Spleen (tissue), 11 donors: Measurements from ENCODE around the gene PRR15L. TPM values are rescaled to one million over a fixed set of nuclear protein-coding genes. Genes with fewer than 3 reads are reported as not detected.

ENCODE experiments used
- DNase-seq: peaks from one replicate; pipeline ENCODE4 v3.0.0-alpha.2; 2020
- H3K27ac ChIP-seq, 8 donors: fragments of 200-600 bp; sonication (generic) in 7 of 8; 1 replicate in 4 of 8; 2 replicates in 4 of 8; pipeline versions ENCODE4 v1.5.0 to v1.8.0; 2016 to 2021; ENCODE audit warnings: inconsistent platforms in 4 of 8, mild to moderate bottlenecking in 4 of 8, moderate library complexity in 1 of 8
- H3K27me3 ChIP-seq, 7 donors: fragments of 200-600 bp; sonication (generic) in 6 of 7; replicated peaks in 1 of 7; 1 replicate in 4 of 7; 2 replicates in 3 of 7; pipeline versions ENCODE4 v1.5.0 to v1.8.0; 2016 to 2021; ENCODE audit warnings: inconsistent platforms in 3 of 7, mild to moderate bottlenecking in 1 of 7
- H3K36me3 ChIP-seq, 6 donors: fragments of 200-600 bp; sonication (generic) in 5 of 6; 1 replicate in 4 of 6; 2 replicates in 2 of 6; pipeline versions ENCODE4 v1.5.0 to v1.8.0; 2016 to 2021; ENCODE audit warnings: inconsistent platforms in 2 of 6
- H3K4me1 ChIP-seq, 6 donors: fragments of 200-600 bp; sonication (generic) in 5 of 6; 1 replicate in 3 of 6; 2 replicates in 3 of 6; pipeline versions ENCODE4 v1.5.0 to v1.8.0; 2016 to 2021; ENCODE audit warnings: inconsistent platforms in 3 of 6
- H3K4me3 ChIP-seq, 8 donors: fragments of 200-600 bp; sonication (generic) in 7 of 8; 1 replicate in 4 of 8; 2 replicates in 4 of 8; pipeline versions ENCODE4 v1.5.0 to v1.8.0; 2016 to 2021; ENCODE audit warnings: inconsistent platforms in 4 of 8, mild to moderate bottlenecking in 4 of 8, moderate library complexity in 2 of 8
- H3K9me3 ChIP-seq, 8 donors: fragments of 200-600 bp; sonication (generic) in 7 of 8; 1 replicate in 4 of 8; 2 replicates in 4 of 8; pipeline versions ENCODE4 v1.5.0 to v1.8.0; 2016 to 2021; ENCODE audit warnings: inconsistent platforms in 4 of 8
- CTCF ChIP-seq, 11 experiments: fragments of 200-600 bp in 7 of 11; fragments of 450-650 bp in 4 of 11; sonication (generic) in 4 of 11; IDR thresholded peaks in 8 of 11; conservative IDR thresholded peaks in 3 of 11; 1 replicate in 7 of 11; 2 replicates in 4 of 11; pipeline versions ENCODE4 v1.4.0 to v1.8.0; 2016 to 2021; ENCODE audit warnings: antibody characterized with exemption in 11 of 11, inconsistent platforms in 4 of 11, mild to moderate bottlenecking in 1 of 11
- POLR2A ChIP-seq, 3 donors: fragments of 450-650 bp; IDR thresholded peaks; one replicate each; pipeline ENCODE4 v1.5.1; 2017; ENCODE audit warnings: antibody characterized with exemption in 3 of 3, mild to moderate bottlenecking in 1 of 3
- POLR2AphosphoS5 ChIP-seq, 3 donors: sonication (generic); formaldehyde crosslinking; IDR thresholded peaks; one replicate each; pipeline ENCODE4 v1.5.1; 2017; ENCODE audit warnings: antibody characterized with exemption in 3 of 3
- WGBS, 5 donors: extraction: QIAGEN DNeasy Blood & Tissue Kit in 3 of 5; methylation state at CpG; one replicate each; pipeline versions ENCODE4 v1.1.5 to v1.1.7; 2013 to 2018; 5-methylcytosine and 5-hydroxymethylcytosine counted together
- intact Hi-C: fragments of 100-400 bp; cut with DNase I; formaldehyde crosslinking; loops from one replicate; pipeline ENCODE4 v1.15.0; 2023; ENCODE audit warnings: low total_unique reads
- polyA plus RNA-seq, 3 donors: library from polyadenylated mRNA; stranded (reverse); fragments of 200-250 nt; gene quantifications; one replicate each; pipeline ENCODE4 v1.2.1, GENCODE V29; 2013
- total RNA-seq, 7 donors: library from RNA; depleted of rRNA in 3 of 7; stranded (reverse); fragments of >200 nt in 3 of 7; fragmentation: NEBNext Ultra II Directional in 4 of 7; extraction: Animal tissue kit (Norgen Biotek cat#: 25700) in 4 of 7; gene quantifications; one replicate each; pipeline versions ENCODE4 v1.1.0 to v1.2.1, GENCODE V29; 2016 to 2021
- donor health status: healthy with polysubstance abuse.
- donor health status: DM: no; HTN: no; CAD: no; lungs with moderate emphysema.
- donor health status: DM: no; HTN: no; CAD: no.
- donor health status: Bipolar disorder and iron deficiency.
- donor health status: healthy.
- donor health status: DM: no; HTN: no; CAD: no.
- donor health status: DM: yes; HTN: yes; CAD: no.

The PRR15L gene
- total and polyA plus RNA-seq, 10 donors, result 0.16 TPM; not detected in 9

GRCh38 chr17:47914306-47914948 lies 43.3 kb downstream of the PRR15L start:
- Histone ChIP-seq H3K36me3 (peaks cover 0 to 78% (median 22%) of the 10 kb centered on the region in 6 donors), H3K4me1 (peaks cover 0 to 16% (median 6%) of the 10 kb centered on the region in 6 donors), H3K4me3 (no peak overlapping the region), H3K27ac (no peak overlapping the region), H3K9me3 (no peaks in the 10 kb centered on the region), H3K27me3 (no peaks in the 10 kb centered on the region)
- intact Hi-C loops, result no loop called here
- TF ChIP-seq POLR2AphosphoS5 (IDR thresholded peaks at IDR 0.05) (no peak), CTCF (IDR thresholded peaks at IDR 0.05 in 8 of 11, conservative IDR thresholded peaks at IDR 0.05 in 3 of 11) (no peak), POLR2A (IDR thresholded peaks at IDR 0.05) (no peak)
- no peak for DNase-seq
- 55 to 69% (median 64%) methylated on average over 4 of the region's 4 CpGs for WGBS, 5 donors

GRCh38 chr17:47913050-47913449 lies 44.6 kb downstream of the PRR15L start:
- Histone ChIP-seq H3K27ac (no peak overlapping the region), H3K27me3 (no peaks in the 10 kb centered on the region), H3K36me3 (peaks cover 0 to 79% (median 22%) of the 10 kb centered on the region in 6 donors), H3K4me3 (no peak overlapping the region), H3K4me1 (peaks cover 0 to 21% (median 6%) of the 10 kb centered on the region in 6 donors), H3K9me3 (no peaks in the 10 kb centered on the region)
- TF ChIP-seq POLR2A (IDR thresholded peaks at IDR 0.05), result no peak
- no peak for TF ChIP-seq POLR2AphosphoS5 (IDR thresholded peaks at IDR 0.05)
- no peak for TF ChIP-seq CTCF (IDR thresholded peaks at IDR 0.05 in 8 of 11, conservative IDR thresholded peaks at IDR 0.05 in 3 of 11)
- intact Hi-C loops, result no loop called here
- DNase-seq, result no peak
- 88 to 95% (median 93%) methylated on average over 2 of the region's 2 CpGs for WGBS, 5 donors

GRCh38 chr17:47907932-47908562 lies 49.6 kb downstream of the PRR15L start:
- TF ChIP-seq POLR2AphosphoS5 (IDR thresholded peaks at IDR 0.05) (no peak), CTCF (IDR thresholded peaks at IDR 0.05 in 8 of 11, conservative IDR thresholded peaks at IDR 0.05 in 3 of 11) (no peak), POLR2A (IDR thresholded peaks at IDR 0.05) (no peak)
- no peak for DNase-seq
- Histone ChIP-seq H3K4me1 (peaks cover 0 to 52% (median 26%) of the 10 kb centered on the region in 6 donors), H3K27ac (peak overlapping the region in 2 of 8 donors; percentile 34 to 43), H3K27me3 (no peaks in the 10 kb centered on the region), H3K36me3 (peaks cover 0 to 74% (median 2%) of the 10 kb centered on the region in 6 donors), H3K9me3 (no peaks in the 10 kb centered on the region), H3K4me3 (no peak overlapping the region)
- intact Hi-C loops, result no loop called here
- 53 to 61% (median 59%) methylated on average over 8 of the region's 8 CpGs for WGBS, 5 donors

- TF ChIP-seq POLR2A (IDR thresholded peaks at IDR 0.05) (no peak), CTCF (IDR thresholded peaks at IDR 0.05 in 8 of 11, conservative IDR thresholded peaks at IDR 0.05 in 3 of 11) (no peak)
Observed at GRCh38 chr17:47906443-47906842, 51.2 kb downstream of the PRR15L start.

More at GRCh38 chr17:47906443-47906842, 51.2 kb downstream of the PRR15L start:
- H3K4me1 ChIP-seq, result peaks cover 0 to 64% (median 26%) of the 10 kb centered on the region in 6 donors
- no peak overlapping the region for H3K4me3 ChIP-seq
- DNase-seq, result no peak
- peak overlapping the region in 6 of 8 donors; percentile 35 to 75 (median 65) for H3K27ac ChIP-seq
- peaks cover 0 to 69% (median 2%) of the 10 kb centered on the region in 6 donors for H3K36me3 ChIP-seq
- intact Hi-C loops, result no loop called here
- 90 to 99% (median 96%) methylated on average over 3 of the region's 3 CpGs for WGBS, 5 donors
- H3K27me3 ChIP-seq, result no peaks in the 10 kb centered on the region
- no peaks in the 10 kb centered on the region for H3K9me3 ChIP-seq
